Measurements from ENCODE around the gene C2CD4B. TPM values are rescaled to one million over a fixed set of nuclear protein-coding genes. Genes with fewer than 3 reads are reported as not detected.

The C2CD4B gene
- total and polyA plus RNA-seq, 2 of the 13 experiments (the other 11 are each of a cell fraction or from before 2014, with no cell fraction given): not detected

GRCh38 chr15:62128916-62129315, 36.2 kb downstream of the C2CD4B start (continued):
- TF ChIP-seq ZBTB3 (CRISPR knock-in tag; IDR thresholded peaks at IDR 0.05; ENCODE audit: borderline replicate concordance, low read depth) (no peak), SMARCE1 (IDR thresholded peaks at IDR 0.05; ENCODE audit: borderline replicate concordance) (no peak), DNMT3B (CRISPR knock-in tag; conservative IDR thresholded peaks at IDR 0.05) (no peak), ZNF746 (CRISPR knock-in tag; IDR thresholded peaks at IDR 0.05) (no peak), ZSCAN20 (CRISPR knock-in tag; IDR thresholded peaks at IDR 0.05; ENCODE audit: borderline replicate concordance) (no peak), MXD4 (CRISPR knock-in tag; IDR thresholded peaks at IDR 0.05) (no peak), GATAD1 (CRISPR knock-in tag; IDR thresholded peaks at IDR 0.05) (no peak), TARDBP (CRISPR knock-in tag; IDR thresholded peaks at IDR 0.05) (no peak)

GRCh38 chr15:62126364-62126763, 38.7 kb downstream of the C2CD4B start:
- no peaks in the 10 kb centered on the region for H3K9me3 ChIP-seq (ENCODE audit: low read length)

More at GRCh38 chr15:62126364-62126763, 38.7 kb downstream of the C2CD4B start:
- no TSS peak for BruUV-seq (replicated peaks)
- intact Hi-C loops (cut with micrococcal nuclease; ENCODE audit: unreplicated experiment): no loop called here
- ATAC-seq (no peak), DNase-seq (ENCODE audit: low spot score) (no peak), FAIRE-seq (no peak)
- no peak overlapping the region for H3K9ac ChIP-seq (ENCODE audit: insufficient read depth, low read depth, low read length)
- H3K27ac ChIP-seq (ENCODE audit: extremely low read length, insufficient read depth, low read length): no peak overlapping the region
- no peaks in the 10 kb centered on the region for H3K36me3 ChIP-seq (replicated peaks in 1 of 2; ENCODE audit: control insufficient read depth in 1 of 2, insufficient read depth in 2 of 2, low read length in 2 of 2)
- no peaks in the 10 kb centered on the region; a peak in 1 of 5 replicates for H3K27me3 ChIP-seq (ENCODE audit: control insufficient read depth in 1 of 2, insufficient read depth in 2 of 2, low read length in 2 of 2)
- POLR2A ChIA-PET: no interaction called here
- H3K79me2 ChIP-seq (ENCODE audit: insufficient read depth, low read length): no peaks in the 10 kb centered on the region
- H3K4me1 ChIP-seq (ENCODE audit: insufficient read depth, low read length): peaks cover 17% of the 10 kb centered on the region
- TF ChIP-seq NCOA2 (CRISPR knock-in tag; IDR thresholded peaks at IDR 0.05) (no peak), JARID2 (CRISPR knock-in tag; IDR thresholded peaks at IDR 0.05; ENCODE audit: insufficient replicate concordance) (no peak), HNRNPL (IDR thresholded peaks at IDR 0.05; ENCODE audit: low read depth, low read length) (no peak), SMC3 (IDR thresholded peaks at IDR 0.05; ENCODE audit: low read length) (no peak), PAWR (CRISPR knock-in tag; IDR thresholded peaks at IDR 0.05; ENCODE audit: borderline replicate concordance) (no peak), RXRA (CRISPR knock-in tag; IDR thresholded peaks at IDR 0.05) (no peak), ZNF709 (CRISPR knock-in tag; IDR thresholded peaks at IDR 0.05) (no peak), ZNF253 (CRISPR knock-in tag; IDR thresholded peaks at IDR 0.05; ENCODE audit: borderline replicate concordance) (no peak), NFYB (CRISPR knock-in tag; IDR thresholded peaks at IDR 0.05) (no peak), ZNF770 (CRISPR knock-in tag; IDR thresholded peaks at IDR 0.05) (no peak), ZNF382 (CRISPR knock-in tag; IDR thresholded peaks at IDR 0.05; ENCODE audit: borderline replicate concordance) (no peak), NCOA1 (CRISPR knock-in tag; IDR thresholded peaks at IDR 0.05) (no peak)
- TF ChIP-seq, protein P1, sequence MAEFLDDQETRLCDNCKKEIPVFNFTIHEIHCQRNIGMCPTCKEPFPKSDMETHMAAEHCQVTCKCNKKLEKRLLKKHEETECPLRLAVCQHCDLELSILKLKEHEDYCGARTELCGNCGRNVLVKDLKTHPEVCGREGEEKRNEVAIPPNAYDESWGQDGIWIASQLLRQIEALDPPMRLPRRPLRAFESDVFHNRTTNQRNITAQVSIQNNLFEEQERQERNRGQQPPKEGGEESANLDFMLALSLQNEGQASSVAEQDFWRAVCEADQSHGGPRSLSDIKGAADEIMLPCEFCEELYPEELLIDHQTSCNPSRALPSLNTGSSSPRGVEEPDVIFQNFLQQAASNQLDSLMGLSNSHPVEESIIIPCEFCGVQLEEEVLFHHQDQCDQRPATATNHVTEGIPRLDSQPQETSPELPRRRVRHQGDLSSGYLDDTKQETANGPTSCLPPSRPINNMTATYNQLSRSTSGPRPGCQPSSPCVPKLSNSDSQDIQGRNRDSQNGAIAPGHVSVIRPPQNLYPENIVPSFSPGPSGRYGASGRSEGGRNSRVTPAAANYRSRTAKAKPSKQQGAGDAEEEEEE (CRISPR knock-in tag; IDR thresholded peaks at IDR 0.05; ENCODE audit: borderline replicate concordance): no peak
- in situ Hi-C loops (cut with HindIII; ENCODE audit: extremely low pct_ligation_motif_present, low pct_unique_long_range_greater_than_20kb): no loop called here
- no peaks in the 10 kb centered on the region for H4K20me1 ChIP-seq (ENCODE audit: insufficient read depth, low read length)
- 15% methylated on average over 3 of the region's 3 CpGs for WGBS (ENCODE audit: low lambda C conversion rate)
- no peak overlapping the region for H3K4me3 ChIP-seq (replicated peaks in 1 of 3; ENCODE audit: insufficient read depth in 1 of 3, low read depth in 2 of 3, low read length in 3 of 3)
- no peak overlapping the region for H3K4me2 ChIP-seq (ENCODE audit: low read depth, low read length)
- CTCF ChIA-PET (ENCODE audit: low intra/inter-chr PET ratio, low total read pairs): interaction anchor here (1.2 kb wide), 1 partner anchor 254 kb away, joined by 3 read pairs; no protein-coding TSS in a partner anchor
- H2AFZ ChIP-seq (ENCODE audit: low read length): no peak overlapping the region
